ENCODE data around the gene LRRIQ1.
"Not testable (repeated sequence)": the region's sequence is repeated elsewhere in the genome, so short reads cannot be mapped to it uniquely, and the experiment has no call there.

Gene LRRIQ1

DNA sequence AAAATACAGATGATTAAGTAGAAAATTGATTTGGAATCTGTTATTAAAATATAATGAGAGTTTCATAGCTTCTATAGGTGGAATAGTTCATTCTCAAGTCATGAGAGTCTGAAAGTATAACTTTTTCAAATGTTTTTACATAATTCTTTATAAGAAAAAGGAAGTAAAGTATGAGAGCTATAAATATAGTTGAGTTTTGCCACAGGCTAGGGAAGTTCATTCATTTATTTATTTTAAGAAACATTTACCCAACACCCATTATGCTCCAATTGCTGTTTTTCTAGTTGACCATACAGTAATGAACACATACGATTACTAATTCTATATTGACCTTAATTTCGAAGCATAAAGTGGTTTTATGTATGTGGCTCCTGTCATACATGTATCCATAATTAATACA, 24.8 kb downstream of the LRRIQ1 start:
- no peak for DNase-seq (ENCODE audit: low spot score)

DNA sequence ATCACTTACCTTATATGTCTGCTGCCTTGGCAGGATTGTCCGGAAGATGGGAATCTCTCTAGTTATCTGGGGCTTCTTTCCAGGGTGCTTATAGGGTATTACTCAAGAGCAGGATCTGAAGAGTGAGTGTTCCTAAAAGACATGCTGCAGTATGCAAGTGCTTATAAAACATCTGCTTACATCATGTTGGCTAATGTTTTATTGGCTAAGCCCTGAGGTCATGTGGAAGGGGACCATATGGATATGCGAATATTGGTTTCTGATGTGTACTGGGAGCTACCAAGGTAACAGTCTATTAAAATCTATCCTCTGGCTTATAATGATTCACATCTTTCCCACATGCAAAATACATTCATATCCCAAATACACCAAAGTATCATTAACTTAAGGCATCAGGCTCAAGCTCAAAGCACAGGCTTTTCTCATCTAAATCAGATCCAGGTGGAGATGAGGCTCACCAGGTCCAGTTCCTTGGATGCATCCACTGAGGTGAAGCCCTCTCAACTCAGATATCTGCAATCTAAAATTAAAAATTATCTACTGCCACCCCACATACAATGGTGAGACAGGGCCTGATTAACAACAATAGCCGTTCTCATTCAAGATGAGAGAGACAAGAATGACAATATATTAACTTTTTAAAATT, 29.8 kb downstream of the LRRIQ1 start:
- no peak for DNase-seq (ENCODE audit: low spot score)

DNA sequence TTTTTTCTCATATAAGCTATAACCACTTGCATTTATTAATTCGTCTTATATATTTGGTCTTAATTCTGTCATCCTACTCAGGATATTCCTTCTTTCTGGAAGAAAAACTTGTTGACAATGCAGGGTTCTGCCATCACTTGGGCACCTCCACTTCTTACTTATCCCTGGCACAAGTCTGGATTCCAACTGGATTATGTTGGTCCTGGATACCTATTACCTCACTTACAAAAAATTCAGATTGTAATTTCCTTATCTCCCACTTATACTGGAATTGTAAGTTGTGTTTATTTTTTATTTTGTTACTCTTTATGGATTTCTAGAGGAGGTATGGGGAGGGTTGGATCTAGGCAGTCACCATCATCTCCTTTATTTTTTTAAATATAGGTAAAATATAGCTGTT, 36.7 kb downstream of the LRRIQ1 start:
- DNase-seq (ENCODE audit: low spot score), result no peak

DNA sequence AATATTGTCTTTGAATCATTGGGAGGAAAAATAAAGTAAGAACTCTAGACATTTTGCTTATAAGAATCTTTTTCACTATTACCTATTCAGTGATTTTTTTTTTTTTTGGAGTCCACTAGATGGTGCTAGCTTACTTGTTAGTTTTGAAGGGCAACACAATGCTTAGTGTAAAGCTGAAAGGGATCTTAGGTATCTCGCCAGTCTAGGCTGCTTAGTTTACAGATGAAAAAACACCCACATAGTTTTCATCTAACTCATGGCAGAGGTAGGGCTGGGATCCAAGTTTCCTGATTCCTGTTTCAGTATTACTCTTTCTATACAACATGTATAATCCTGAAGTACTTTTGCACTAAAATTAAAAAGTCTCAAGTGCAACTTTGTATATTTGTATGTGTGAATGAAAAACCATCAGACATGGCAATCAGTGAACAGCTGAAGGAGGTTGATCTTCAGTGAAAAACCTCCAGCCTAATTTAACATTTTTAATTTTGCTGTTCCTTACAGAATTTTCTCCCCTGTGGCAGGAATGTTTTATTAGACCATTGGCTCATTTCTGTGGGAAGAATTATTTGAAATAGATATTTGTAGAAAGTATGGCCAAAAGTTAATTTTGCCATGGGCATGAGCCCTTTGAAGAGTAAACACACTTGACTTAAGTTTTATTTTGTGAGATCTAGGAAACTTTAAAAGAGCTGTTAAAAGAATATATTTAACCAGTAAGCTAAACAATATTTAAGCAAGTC, 40.7 kb downstream of the LRRIQ1 start:
- DNase-seq (ENCODE audit: low spot score), result peak; percentile 82

DNA sequence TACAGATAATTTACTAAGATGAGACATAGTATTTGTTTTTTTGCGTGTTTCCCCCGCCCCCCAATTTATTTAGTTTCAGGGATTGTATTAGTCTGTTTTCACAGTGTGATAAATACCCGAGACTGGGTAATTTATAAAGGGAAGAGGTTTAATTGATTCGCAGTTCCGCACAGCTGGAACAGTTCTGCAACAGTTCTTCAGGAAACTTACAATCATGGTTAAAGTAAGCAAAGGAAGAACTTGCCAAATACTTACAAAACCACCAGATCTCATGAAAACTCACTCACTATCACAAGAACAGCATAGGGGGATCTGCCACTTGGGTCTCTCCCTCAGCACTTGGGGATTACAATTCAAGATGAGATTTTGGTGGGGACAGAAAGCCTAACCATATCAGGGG, 48.9 kb downstream of the LRRIQ1 start:
- DNase-seq (ENCODE audit: low spot score), result no peak

DNA sequence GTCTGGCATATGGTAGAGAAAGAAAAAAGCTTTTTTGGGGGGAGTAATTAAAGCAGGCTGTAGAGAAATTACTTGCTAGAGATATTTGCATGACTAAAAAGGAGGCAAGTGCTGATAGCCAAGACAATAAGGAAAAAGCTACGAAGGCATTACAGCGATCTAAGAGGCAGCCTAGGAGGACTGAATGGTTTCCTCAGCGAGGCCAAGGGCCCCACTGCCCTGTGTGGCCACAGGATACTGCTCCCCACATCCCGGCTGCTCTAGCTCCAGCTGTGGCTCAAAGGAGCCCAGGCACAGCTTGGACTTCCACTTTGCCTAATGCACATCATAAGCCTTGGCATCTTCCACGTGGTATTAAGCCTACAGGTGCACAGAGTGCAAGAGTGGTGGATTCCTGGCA, 53.6 kb downstream of the LRRIQ1 start:
- no peak for DNase-seq (ENCODE audit: low spot score)

DNA sequence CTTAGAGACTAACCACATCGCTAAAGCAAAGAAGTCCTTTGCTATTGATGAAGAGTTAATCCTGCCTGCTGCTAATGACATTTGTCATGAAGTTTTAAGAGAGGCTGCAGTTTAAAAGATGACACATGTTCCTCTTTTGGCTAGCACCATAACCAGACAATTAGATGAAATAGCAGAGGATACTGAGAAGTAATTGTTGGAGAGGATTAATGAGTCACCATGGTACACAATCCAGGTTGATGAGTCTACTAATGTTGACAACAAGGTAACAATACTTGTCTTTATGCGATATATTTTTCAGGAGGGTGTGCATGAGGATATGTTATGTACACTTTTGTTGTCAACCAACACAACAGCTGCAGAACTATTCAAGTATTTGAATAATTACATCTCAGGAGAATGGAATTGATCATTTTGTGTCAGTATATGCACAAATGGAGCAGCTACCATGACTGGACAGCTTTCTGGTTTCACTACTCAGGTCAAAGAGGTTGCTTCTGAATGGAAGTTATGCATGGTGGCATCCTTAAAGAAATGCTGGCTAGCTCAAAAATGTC, 56.7 kb downstream of the LRRIQ1 start:
- DNase-seq (ENCODE audit: low spot score), result peak; percentile 81

DNA sequence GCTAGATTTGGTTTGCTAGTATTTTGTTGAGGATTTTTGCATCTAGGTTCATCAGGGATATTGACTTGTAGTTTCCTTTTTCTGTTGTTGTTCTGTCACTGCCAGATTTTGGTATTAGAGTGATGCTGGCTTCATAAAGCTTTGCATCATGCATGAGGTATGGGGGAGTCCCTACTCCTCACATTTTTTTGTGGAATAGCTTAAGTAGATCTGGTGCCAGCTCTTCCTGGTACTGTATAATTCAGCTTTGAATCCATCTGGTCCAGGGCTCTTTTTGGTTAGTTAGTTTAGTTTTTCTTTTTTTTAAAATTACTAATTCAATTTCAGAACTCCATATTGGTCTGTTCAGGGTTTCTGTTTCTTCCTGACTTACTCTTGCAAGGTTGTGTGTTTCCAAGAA, 59.4 kb downstream of the LRRIQ1 start:
- no peak for DNase-seq (ENCODE audit: low spot score)

DNA sequence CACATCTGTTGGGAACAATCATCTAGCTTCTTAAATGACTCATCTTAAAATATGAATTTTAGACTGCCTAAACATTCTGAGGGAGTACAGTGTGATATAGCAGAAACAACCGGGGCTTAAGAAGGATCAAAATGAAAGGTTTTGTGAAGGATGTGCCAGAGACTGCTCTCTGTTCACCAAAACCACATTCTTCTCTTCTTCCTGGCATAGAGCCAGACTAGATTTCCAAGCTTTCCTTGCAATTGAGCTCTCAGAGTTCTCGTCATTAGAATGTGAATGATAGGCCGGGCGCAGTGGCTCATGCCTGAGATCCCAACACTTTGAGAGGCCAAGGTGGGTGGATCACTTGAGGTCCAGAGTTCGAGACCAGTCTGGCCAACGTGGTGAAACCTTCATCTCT, 94.5 kb downstream of the LRRIQ1 start:
- DNase-seq (ENCODE audit: low spot score), result no peak

DNA sequence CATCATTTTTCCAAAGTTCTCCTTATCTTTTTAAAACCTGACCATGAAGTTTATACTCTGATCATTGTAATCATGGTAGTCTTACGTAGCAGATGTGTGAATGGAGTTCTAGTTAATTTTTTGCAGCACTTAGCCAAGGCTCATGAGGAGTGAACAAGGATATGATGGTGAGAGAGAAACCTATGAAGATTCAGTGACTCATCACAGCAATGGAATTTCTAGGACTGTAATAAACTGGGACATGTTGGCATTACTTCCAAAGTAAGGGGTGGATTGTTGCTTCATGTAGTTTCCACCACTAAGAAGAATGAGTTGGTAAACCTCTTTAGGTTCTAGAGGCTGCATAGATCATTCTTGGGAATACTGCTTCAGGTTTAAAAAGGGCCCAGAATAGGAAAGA, 102.7 kb downstream of the LRRIQ1 start:
- DNase-seq (ENCODE audit: low spot score), result no peak

DNA sequence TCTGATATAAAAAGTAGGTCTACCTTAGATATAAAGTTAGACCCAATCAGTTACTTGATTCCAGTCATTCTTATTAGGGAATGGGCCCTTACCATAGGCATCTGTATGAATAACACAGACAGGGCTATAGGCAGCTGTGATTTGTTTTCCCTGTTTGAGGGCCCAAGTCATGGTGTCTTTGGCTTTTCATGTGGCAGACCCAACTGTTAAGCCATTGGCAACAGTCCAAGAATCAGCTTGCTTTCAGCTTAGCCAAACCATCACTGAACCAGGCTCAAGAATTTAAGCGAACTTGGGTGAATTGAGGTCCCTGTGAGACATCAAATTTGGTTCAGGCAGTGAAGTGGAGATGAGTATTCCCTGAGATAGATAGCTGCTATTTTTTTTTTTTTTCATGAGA, 111.2 kb downstream of the LRRIQ1 start:
- DNase-seq (ENCODE audit: low spot score), result no peak

DNA sequence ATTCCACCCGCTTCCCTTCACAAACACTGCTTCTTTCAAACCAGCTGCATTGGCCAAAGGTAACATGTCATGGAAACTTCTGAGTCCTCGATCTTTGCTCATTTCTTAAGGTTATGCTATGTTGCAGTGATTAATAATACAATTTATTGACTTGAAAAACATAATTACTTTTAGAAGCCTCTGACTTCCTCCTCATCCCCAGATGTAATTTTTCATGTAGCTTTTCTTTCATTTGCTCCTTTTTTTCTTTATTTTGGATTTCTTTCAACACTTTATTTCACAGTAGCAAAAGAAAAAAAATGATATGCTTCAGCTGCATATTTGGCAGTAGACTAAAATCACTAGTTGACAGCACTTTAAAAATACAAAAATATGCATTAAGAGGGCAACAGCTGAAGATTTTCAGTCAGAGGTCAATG, 116.2 kb downstream of the LRRIQ1 start:
- no peak for DNase-seq (ENCODE audit: low spot score)

DNA sequence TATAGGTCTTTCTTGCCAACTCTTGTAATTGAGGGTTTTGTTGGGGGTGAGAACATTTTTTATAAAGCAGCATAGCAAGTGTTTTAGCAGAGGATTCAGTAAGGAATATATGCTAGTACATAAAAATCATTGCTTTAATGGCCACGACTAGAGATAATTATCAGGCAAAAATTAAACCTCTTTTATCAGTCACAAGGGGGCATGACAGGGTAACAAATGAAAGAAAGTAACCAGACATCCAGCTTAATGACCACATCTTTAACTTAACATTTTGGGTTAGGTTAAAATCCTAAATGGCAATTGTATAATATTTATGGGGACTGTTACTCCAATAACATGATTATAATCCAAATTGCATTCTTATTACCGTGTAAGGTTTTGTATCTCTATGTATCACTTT, 119.6 kb downstream of the LRRIQ1 start:
- peak; percentile 16 for DNase-seq (ENCODE audit: low spot score)

DNA sequence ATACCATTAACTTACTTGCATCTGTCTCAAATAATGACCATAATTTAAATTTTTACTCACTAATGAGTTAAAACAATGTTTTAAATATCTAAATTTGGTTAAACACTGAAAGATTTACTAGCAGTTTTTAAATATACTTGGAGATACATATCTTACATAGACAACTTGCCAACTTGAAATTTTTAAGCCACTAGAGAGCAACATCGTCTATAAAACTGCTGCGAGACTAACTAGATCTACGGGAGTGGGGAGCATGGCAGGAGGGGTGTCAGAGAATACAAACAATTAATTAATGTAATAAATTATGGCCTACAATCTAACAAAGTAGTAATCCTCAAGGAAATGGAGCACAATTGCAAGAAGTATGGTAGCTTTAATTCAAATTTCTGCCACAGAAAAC, 120.4 kb downstream of the LRRIQ1 start:
- no peak for DNase-seq (ENCODE audit: low spot score)

DNA sequence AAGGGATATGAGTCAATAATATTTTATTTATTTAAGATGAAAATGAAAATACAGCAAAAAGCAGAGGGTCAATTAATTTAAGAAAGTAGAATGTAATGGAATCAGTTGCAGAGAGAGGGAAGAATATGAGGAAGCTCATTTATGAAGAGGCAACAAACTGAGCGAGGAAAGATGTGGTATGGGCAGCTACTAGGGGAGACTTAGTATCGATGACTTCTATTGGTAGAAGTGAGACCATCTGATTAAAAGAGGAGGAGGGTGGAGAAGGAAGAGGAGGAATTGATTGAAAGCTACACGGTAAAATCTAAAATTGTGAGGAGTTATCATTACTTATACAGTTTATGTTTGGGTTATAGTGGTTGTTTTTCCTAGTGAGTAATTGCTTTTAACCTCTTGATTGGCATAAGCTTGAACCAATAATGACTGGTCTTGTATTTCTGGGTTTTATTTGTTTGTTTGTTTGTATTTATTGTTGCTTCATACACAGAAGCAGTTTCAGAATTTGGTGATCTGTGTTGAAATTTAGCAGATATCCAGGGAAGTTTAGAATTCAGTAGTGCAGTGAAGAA, 121.0 kb downstream of the LRRIQ1 start:
- no peak for DNase-seq (ENCODE audit: low spot score)

DNA sequence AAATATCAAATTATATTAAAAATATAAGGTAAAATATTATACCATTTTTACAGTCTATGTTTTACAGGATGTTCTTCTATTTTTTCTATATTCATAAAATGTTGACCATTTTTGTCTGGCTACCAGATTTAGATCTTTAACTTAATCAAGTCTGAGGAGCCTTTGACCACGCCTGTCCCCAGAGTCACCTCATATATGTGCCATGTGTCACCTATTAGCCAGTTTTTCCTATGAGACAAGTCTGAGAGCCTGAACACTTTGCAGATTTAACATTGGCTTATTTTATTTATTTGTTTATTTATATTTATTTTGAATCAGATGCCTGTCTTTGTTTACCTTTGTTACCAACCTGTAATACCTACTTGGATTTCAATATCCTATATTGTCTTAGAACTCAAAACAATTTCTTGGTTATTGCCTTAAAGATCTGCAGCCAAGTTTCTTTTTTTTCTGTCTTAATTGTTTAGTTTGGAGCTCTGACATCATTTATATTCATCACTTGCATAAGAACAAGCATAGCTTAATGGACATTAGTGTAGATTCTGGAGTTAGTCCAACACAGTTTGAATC, 127.7 kb downstream of the LRRIQ1 start:
- DNase-seq (ENCODE audit: low spot score), result no peak

DNA sequence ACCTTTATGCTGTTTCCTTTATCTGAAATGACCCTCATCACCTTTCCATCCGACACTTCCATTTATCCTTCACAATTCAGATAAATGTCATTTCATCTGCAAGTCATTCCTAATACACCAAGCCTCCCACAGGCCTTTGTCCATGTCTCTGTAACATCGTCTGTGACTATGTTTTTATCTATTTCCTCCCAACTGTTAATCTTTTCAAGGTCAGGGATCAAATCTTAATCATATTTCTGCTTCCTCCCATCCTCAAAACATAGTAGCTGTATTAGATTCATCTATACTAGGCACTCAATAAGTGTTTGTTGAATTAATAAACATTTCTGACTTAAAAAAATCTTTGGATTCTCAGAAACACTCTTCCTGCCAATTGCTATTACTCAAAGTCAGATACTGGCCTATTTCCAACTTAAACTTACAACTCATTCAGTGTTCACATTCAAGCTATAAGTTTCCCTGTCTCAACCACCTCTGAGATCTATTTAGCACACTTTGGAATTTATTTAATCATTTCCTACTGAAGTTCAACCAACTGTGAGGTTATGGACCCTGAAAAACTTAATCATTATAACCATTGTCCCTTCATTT, 143.6 kb downstream of the LRRIQ1 start:
- no peak for DNase-seq (ENCODE audit: low spot score)

DNA sequence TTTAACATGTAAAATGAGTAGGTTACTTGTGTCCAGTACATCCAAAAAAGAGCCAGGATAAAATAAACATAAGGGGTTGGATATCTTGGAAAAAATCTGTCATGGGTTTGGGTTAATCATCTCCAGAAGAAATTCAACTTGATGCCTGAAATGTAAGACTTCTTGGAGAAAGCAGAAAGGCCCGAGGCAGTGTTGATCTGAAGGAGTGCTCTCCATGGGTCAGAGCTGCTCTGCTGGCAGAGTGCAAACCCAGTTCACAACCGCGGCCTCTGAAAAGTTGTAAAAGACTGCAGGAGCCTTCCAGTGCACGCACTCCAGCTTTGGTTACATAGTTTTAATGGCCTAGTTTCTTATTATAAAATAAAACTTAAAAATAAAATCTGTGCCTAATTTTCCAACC, 146.5 kb downstream of the LRRIQ1 start:
- DNase-seq (ENCODE audit: low spot score), result no peak

DNA sequence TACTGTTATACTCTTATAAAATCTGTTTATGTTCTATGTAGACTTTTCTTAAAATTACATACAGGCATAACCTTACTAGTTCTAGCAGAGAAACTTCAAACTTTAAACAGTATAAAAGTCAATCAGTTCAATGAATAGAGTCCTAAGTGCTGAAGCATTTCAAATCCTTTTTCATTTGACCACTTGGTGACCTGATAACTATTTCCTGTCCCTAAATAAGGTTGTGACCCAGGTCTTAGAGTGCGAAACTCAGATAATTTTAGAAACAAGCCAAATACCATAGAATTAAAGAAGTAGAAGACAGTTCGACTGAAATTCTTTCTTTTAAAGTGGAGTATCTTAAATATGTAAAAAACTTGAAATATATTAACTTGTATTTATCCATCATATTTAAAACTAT, 147.7 kb downstream of the LRRIQ1 start:
- no peak for DNase-seq (ENCODE audit: low spot score)

DNA sequence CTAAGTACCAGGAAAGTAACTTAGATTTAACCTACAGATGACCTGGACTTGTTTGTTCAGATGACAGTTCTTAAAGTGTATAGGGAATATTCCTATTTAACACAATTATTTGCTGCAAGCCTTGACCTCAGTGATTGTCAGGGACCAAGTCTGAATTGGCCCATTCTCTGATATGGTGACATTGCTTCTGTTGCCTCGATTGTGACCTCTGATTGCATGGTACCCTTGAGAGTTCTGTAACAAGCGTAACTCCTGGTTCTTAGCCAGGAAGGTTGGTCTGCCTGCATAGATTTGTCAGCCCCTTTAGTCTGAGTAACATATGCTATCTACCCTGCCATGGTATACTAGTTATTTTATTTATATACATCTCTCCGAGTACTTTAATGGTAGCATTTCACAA, 150.1 kb downstream of the LRRIQ1 start:
- no peak for DNase-seq (ENCODE audit: low spot score)

DNA sequence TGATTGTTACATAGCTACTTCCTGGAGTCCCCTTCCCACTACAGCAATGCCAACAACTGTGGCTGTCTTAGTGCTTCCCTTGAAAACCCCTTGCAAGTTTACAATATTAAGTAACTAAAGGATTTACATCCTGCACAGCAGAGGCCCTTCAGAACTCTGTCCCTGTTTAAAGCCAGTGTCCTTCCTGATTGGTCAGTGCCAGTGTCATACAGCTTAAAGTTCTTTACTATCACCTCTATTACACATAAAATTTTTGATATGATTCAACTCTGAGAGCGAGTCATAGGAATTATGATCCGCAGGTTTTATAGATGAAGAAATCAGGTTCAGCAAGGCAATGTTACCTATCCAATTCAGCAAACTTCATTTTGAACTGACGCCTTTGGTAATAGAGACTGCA, 152.5 kb downstream of the LRRIQ1 start:
- no peak for DNase-seq (ENCODE audit: low spot score)

DNA sequence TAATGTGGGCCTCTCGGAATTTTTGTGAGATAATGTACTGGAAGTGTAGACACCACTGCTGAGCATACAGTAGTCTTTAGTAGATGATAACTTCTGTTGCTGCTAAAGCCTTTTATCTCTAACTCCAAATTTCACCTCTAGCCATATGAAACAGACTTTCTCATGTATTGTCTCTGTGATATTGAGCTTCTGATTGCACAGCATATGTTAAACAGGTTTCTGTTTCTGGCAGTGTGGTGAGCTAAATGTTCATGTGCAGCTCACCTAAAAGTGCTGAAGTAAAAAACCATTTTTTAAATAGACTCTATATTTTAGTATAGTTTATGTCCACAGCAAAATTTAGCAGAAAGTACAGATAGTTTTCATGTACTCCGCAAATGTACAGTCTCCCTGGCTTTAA, 154.6 kb downstream of the LRRIQ1 start:
- no peak for DNase-seq (ENCODE audit: low spot score)

DNA sequence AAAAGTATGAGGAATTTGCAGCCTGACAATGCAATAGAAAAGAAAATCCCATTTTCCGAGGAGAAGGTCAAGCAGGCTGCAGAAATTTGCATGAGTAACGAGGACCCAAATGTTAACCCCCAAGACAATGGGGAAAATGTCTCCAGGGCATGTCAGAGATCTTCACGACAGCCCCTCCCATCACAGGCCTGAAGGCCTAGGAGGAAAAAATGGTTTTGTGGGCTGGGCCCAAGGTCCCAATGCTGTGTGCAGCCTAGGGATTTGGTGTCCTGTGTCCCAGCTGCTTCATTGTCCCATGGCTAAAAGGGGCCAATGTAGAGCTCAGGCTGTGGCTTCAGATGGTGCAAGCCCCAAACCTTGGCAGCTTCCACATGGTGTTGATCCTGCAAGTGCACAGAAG, 167.7 kb downstream of the LRRIQ1 start:
- DNase-seq (ENCODE audit: low spot score), result not testable (repeated sequence)
